Activated CD8-positive, alpha-beta memory T cell treated with anti-CD3 and anti-CD28 coated beads for 24 hours (primary cell): ENCODE results near the gene COX6A1.
"Not testable (repeated sequence)": the region's sequence is repeated elsewhere in the genome, so short reads cannot be mapped to it uniquely, and the experiment has no call there.

Source experiments
- DNase-seq: peaks from one replicate; pipeline ENCODE4 v3.0.0-alpha.2; 2020

Gene COX6A1

GRCh38 chr12:120468325-120468820, 30.5 kb downstream of the COX6A1 start:
- DNase-seq: peak; percentile 62

GRCh38 chr12:120468821-120469449, 31.0 kb downstream of the COX6A1 start:
- no peak for DNase-seq

GRCh38 chr12:120469450-120470149, 31.7 kb downstream of the COX6A1 start, which contains the start of gene SRSF9:
Gene SRSF9, minus strand, starts transcription at chr12:120469748. Its CDS starts 139 bp downstream, at chr12:120469609.
- DNase-seq: peak; percentile 98

GRCh38 chr12:120470150-120470784, 32.4 kb downstream of the COX6A1 start:
- no peak for DNase-seq

- DNase-seq: no peak
Measured at GRCh38 chr12:120472521-120472920, 34.6 kb downstream of the COX6A1 start.

GRCh38 chr12:120473807-120474615, 36.1 kb downstream of the COX6A1 start:
- no peak for DNase-seq

- DNase-seq: no peak
Measured at GRCh38 chr12:120474616-120474960, 36.7 kb downstream of the COX6A1 start.

- DNase-seq: no peak
Measured at GRCh38 chr12:120475643-120476042, 37.7 kb downstream of the COX6A1 start.

- DNase-seq: no peak
Measured at GRCh38 chr12:120479458-120479857, 41.5 kb downstream of the COX6A1 start.

GRCh38 chr12:120480211-120480610, 42.3 kb downstream of the COX6A1 start:
- no peak for DNase-seq

GRCh38 chr12:120481022-120481767, 43.3 kb downstream of the COX6A1 start:
- no peak for DNase-seq

- no peak for DNase-seq
Measured at GRCh38 chr12:120483621-120484020, 45.7 kb downstream of the COX6A1 start.

GRCh38 chr12:120485961-120486881, 48.3 kb downstream of the COX6A1 start:
- DNase-seq: no peak

GRCh38 chr12:120487552-120487951, 49.6 kb downstream of the COX6A1 start:
- not testable (repeated sequence) for DNase-seq

- DNase-seq: no peak
Measured at GRCh38 chr12:120488057-120488640, 50.2 kb downstream of the COX6A1 start.

- DNase-seq: no peak
Measured at GRCh38 chr12:120489018-120489417, 51.1 kb downstream of the COX6A1 start.

- no peak for DNase-seq
Measured at GRCh38 chr12:120490325-120490724, 52.4 kb downstream of the COX6A1 start.
